ENCODE measurements around the gene POC1B. TPM values are rescaled to one million over a fixed set of nuclear protein-coding genes. Genes with fewer than 3 reads are reported as not detected.

POC1B gene
- total and polyA plus RNA-seq, 2 donors (not counting 3 experiments of a cell fraction or from before 2014, with no cell fraction given) = 7.1 to 18.2 TPM

DNA sequence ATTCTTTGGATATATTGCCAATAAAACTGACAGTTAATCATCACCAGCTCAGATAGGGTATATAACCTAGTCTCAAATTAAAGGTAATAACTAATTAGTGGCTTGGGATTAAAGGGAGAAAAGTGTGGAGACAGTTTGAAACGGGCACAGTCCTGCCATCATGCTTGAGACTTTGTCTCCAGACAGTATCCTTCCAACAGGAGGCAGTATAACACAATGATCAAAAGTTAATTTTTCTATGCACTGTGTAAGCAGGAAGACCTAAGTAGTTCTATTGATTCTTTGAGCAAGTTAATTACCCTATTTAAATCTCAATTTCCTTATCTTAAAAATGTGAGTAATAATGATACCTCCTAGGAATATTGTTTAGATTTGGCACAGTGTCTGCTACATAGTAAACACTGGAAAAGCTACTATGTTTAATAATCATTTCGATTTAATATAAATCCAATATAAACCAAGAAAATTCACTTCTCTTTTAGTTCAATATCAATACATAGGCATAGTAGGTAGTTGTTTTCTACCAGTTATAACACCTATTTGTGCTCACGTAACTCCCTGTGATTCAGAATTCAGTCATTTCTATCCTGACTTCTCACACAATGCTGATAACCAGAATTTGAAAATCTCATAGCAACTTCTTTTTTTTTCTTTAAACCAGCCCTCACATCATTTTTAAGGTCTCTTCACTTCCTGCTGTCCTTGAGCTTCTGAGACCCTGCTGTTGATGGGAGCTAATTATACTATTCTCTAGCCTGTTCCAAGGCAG is 54.9 kb downstream of the POC1B start:
- Histone ChIP-seq H3K27ac (ENCODE audit: insufficient read depth, low read depth, low read length) (no peak overlapping the region), H3K9me1 (replicated peaks; ENCODE audit: control insufficient read depth, extremely low read depth, insufficient read depth, low read length) (no peaks in the 10 kb centered on the region), H3K36me3 (ENCODE audit: control insufficient read depth in 2 of 2, extremely low read depth in 1 of 2, insufficient read depth in 2 of 2, low read length in 2 of 2) (no peaks in the 10 kb centered on the region), H3K4me3 (replicated peaks in 1 of 3; ENCODE audit: insufficient read depth in 1 of 3, low read depth in 1 of 3, low read length in 3 of 3) (no peak overlapping the region), H2AFZ (ENCODE audit: low read depth, low read length) (no peak overlapping the region), H3K79me2 (ENCODE audit: control insufficient read depth, insufficient read depth, low read length) (no peaks in the 10 kb centered on the region), H3K9ac (replicated peaks; ENCODE audit: extremely low read depth, insufficient read depth, low read length) (no peak overlapping the region), H3K4me1 (ENCODE audit: control insufficient read depth, extremely low read depth, insufficient read depth, low read length) (peaks cover 9% of the 10 kb centered on the region), H3K27me3 (ENCODE audit: control insufficient read depth in 2 of 2, insufficient read depth in 2 of 2, low read length in 2 of 2) (no peaks in the 10 kb centered on the region), H4K20me1 (replicated peaks; ENCODE audit: control insufficient read depth, extremely low read depth, insufficient read depth, low read length) (no peaks in the 10 kb centered on the region), H3K4me2 (ENCODE audit: insufficient read depth, low read length) (no peak overlapping the region), H3K9me3 (replicated peaks; ENCODE audit: control insufficient read depth, insufficient read depth, low read length) (no peaks in the 10 kb centered on the region)
- BruUV-seq (replicated peaks) = no TSS peak
- DNase-seq (ENCODE audit: low read depth, low spot score) = peak; percentile 73
- peak; percentile 24 for FAIRE-seq
- TF ChIP-seq, protein P1, sequence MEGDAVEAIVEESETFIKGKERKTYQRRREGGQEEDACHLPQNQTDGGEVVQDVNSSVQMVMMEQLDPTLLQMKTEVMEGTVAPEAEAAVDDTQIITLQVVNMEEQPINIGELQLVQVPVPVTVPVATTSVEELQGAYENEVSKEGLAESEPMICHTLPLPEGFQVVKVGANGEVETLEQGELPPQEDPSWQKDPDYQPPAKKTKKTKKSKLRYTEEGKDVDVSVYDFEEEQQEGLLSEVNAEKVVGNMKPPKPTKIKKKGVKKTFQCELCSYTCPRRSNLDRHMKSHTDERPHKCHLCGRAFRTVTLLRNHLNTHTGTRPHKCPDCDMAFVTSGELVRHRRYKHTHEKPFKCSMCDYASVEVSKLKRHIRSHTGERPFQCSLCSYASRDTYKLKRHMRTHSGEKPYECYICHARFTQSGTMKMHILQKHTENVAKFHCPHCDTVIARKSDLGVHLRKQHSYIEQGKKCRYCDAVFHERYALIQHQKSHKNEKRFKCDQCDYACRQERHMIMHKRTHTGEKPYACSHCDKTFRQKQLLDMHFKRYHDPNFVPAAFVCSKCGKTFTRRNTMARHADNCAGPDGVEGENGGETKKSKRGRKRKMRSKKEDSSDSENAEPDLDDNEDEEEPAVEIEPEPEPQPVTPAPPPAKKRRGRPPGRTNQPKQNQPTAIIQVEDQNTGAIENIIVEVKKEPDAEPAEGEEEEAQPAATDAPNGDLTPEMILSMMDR (IDR thresholded peaks at IDR 0.05; ENCODE audit: extremely low read depth in 1 of 2, insufficient read depth in 1 of 2, low read depth in 1 of 2, low read length in 2 of 2) = peak; percentile 40 to 56
- TF ChIP-seq MYC (IDR thresholded peaks at IDR 0.05; ENCODE audit: low read depth, low read length) = no peak
- POLR2A ChIA-PET = no interaction called here
- intact Hi-C loops (cut with micrococcal nuclease) = loop anchor here (1.0 to 5.0 kb wide), 3 partner anchors 53 to 1486 kb away; partner anchors contain the start of genes CCER1 and GALNT4
- CTCF ChIA-PET = interaction anchor here (0.6 to 3.2 kb wide), 8 partner anchors 9 to 1475 kb away, joined by 3 to 24 read pairs (median 3); partner anchors contain the start of genes GALNT4 and POC1B
- dilution Hi-C loops (cut with MboI; ENCODE audit: extremely low pct_ligation_motif_present, low sequenced_read_pairs) = loop anchor here (25.0 kb wide), 2 partner anchors 134 to 434 kb away; no protein-coding TSS in a partner anchor

DNA sequence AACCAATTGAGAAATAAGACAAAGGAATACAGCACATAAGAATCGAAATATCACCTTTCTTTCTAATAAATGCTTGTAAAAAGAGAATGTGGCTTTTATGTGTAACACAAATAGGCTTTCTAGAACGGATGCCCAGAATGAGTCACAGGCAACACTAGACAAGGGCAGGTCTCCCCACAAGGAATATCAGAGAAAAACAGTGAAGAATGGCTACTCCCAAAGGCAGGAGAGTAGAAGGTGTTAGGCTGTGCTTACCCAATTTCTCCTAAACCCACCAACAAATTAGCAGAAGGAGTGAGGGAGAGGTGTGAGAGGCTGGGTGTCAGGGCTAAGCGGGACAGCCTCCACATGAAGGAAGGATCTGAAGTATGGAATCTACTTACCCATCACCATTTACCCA is 56.5 kb downstream of the POC1B start:
- POLR2A ChIA-PET = no interaction called here
- peak overlapping the region; percentile 86 for H2AFZ ChIP-seq (ENCODE audit: low read depth, low read length)

More for the DNA sequence above, 56.5 kb downstream of the POC1B start:
- CTCF ChIA-PET = interaction anchor here (1.8 to 3.5 kb wide), 2 partner anchors 450 kb away, joined by 4 to 17 read pairs; no protein-coding TSS in a partner anchor
- dilution Hi-C loops (cut with MboI; ENCODE audit: extremely low pct_ligation_motif_present, low sequenced_read_pairs) = loop anchor here (25.0 kb wide), 2 partner anchors 132 to 432 kb away; no protein-coding TSS in a partner anchor
- Histone ChIP-seq H3K4me2 (ENCODE audit: insufficient read depth, low read length) (peak overlapping the region; percentile 37), H3K4me3 (replicated peaks in 1 of 3; ENCODE audit: insufficient read depth in 1 of 3, low read depth in 1 of 3, low read length in 3 of 3) (no peak overlapping the region), H3K79me2 (ENCODE audit: control insufficient read depth, insufficient read depth, low read length) (no peaks in the 10 kb centered on the region), H4K20me1 (replicated peaks; ENCODE audit: control insufficient read depth, extremely low read depth, insufficient read depth, low read length) (no peaks in the 10 kb centered on the region), H3K27ac (ENCODE audit: insufficient read depth, low read depth, low read length) (peak overlapping the region; percentile 75), H3K9me1 (replicated peaks; ENCODE audit: control insufficient read depth, extremely low read depth, insufficient read depth, low read length) (no peaks in the 10 kb centered on the region), H3K9me3 (replicated peaks; ENCODE audit: control insufficient read depth, insufficient read depth, low read length) (no peaks in the 10 kb centered on the region), H3K36me3 (ENCODE audit: control insufficient read depth in 2 of 2, extremely low read depth in 1 of 2, insufficient read depth in 2 of 2, low read length in 2 of 2) (no peaks in the 10 kb centered on the region), H3K4me1 (ENCODE audit: control insufficient read depth, extremely low read depth, insufficient read depth, low read length) (peaks cover 9% of the 10 kb centered on the region), H3K9ac (replicated peaks; ENCODE audit: extremely low read depth, insufficient read depth, low read length) (peak overlapping the region; percentile 24), H3K27me3 (ENCODE audit: control insufficient read depth in 2 of 2, insufficient read depth in 2 of 2, low read length in 2 of 2) (no peaks in the 10 kb centered on the region)
- peak; percentile 64 for FAIRE-seq
- TF ChIP-seq FOS (IDR thresholded peaks at IDR 0.05; ENCODE audit: borderline replicate concordance, insufficient read depth, low read length) = peak; percentile 71
- no peak for TF ChIP-seq MYC (IDR thresholded peaks at IDR 0.05; ENCODE audit: low read depth, low read length)
- no peak for TF ChIP-seq POLR2A (IDR thresholded peaks at IDR 0.05; ENCODE audit: low read depth, low read length)
- TF ChIP-seq GATA2 (IDR thresholded peaks at IDR 0.05; ENCODE audit: insufficient read depth, insufficient read length, low read depth, low read length) = no peak
- no peak for TF ChIP-seq EZH2 (IDR thresholded peaks at IDR 0.05; ENCODE audit: borderline replicate concordance, low read depth, low read length, severe bottlenecking)
- TF ChIP-seq JUN (IDR thresholded peaks at IDR 0.05; ENCODE audit: borderline replicate concordance, insufficient read depth, insufficient read length, low read depth) = peak; percentile 58
- TF ChIP-seq POLR2AphosphoS5 (IDR thresholded peaks at IDR 0.05; ENCODE audit: insufficient read depth, low read depth, low read length) = no peak
- TF ChIP-seq, protein P1 (IDR thresholded peaks at IDR 0.05; ENCODE audit: extremely low read depth in 1 of 2, insufficient read depth in 1 of 2, low read depth in 1 of 2, low read length in 2 of 2) = no peak
- TF ChIP-seq, protein P2, sequence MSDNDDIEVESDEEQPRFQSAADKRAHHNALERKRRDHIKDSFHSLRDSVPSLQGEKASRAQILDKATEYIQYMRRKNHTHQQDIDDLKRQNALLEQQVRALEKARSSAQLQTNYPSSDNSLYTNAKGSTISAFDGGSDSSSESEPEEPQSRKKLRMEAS (IDR thresholded peaks at IDR 0.05; ENCODE audit: insufficient read depth, insufficient read length) = no peak
- intact Hi-C loops (cut with micrococcal nuclease) = no loop called here
- BruUV-seq (replicated peaks) = no TSS peak
- DNase-seq (ENCODE audit: low read depth, low spot score) = peak; percentile 76

All from endothelial cell of umbilical vein (primary cell).